Cardiac septum (tissue), 1 donor: Measurements from ENCODE around the gene ADCY4. TPM values are rescaled to one million over a fixed set of nuclear protein-coding genes. Genes with fewer than 3 reads are reported as not detected.

ENCODE experiments used
- DNase-seq: peaks from one replicate; pipeline ENCODE4 v3.0.0-alpha.2; 2020; ENCODE audit warnings: low spot score
- intact Hi-C: fragments of 100-400 bp; cut with DNase I; formaldehyde crosslinking; loops from one replicate; pipeline ENCODE4 v1.14.0; 2022
- total RNA-seq: library from RNA; stranded (reverse); fragmentation: NEBNext Ultra II Directional; extraction: Animal tissue kit (Norgen Biotek cat#: 25700); gene quantifications from one replicate; pipeline ENCODE4 v1.2.1, GENCODE V29; 2021
- donor health status: DM: no; HTN: no; CAD: no.

Gene ADCY4
- total RNA-seq, 1 donor from 2014 or later: 71.9 TPM

GRCh38 chr14:24323341-24323740, 11.5 kb downstream of the ADCY4 start:
- DNase-seq: no peak
- intact Hi-C loops: no loop called here

- intact Hi-C loops: no loop called here
- no peak for DNase-seq
Observed at GRCh38 chr14:24322672-24323071, 12.2 kb downstream of the ADCY4 start.

DNA sequence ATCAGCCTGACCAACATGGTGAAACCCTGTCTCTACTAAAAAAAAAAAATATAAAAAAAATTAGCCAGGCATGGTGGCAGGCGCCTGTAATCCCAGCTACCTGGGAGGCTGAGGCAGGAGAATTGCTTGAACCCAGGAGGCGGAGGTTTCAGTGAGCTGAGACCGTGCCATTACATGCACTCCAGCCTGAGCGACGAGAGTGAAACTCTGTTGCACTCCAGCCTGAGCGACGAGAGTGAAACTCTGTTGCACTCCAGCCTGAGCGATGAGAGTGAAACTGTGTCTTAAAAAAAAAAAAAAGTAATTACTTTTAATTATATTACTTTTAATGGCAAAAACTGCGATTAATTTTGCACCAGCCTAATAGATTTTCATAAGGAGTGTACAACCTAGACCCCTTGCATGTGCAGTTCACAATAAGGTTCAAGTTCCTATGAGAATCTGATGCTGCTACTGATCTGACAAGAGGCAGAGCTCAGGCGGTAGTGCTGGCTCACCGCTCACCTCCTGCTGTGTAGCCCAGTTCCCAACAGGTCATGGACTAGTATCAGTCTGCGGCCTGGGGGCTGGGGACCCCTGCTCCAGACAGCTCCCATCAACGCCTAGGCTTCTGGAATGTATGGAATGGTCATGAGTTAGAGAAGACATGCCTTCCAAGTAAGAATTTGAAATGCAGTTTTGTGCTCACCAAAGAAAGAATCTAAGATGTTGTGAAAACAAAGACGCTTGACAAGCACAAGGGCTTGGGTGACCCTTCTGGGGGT, 13.5 kb downstream of the ADCY4 start:
- intact Hi-C loops: no loop called here
- DNase-seq: no peak

GRCh38 chr14:24317141-24317928, 17.5 kb downstream of the ADCY4 start:
- intact Hi-C loops: no loop called here
- DNase-seq: no peak

DNA sequence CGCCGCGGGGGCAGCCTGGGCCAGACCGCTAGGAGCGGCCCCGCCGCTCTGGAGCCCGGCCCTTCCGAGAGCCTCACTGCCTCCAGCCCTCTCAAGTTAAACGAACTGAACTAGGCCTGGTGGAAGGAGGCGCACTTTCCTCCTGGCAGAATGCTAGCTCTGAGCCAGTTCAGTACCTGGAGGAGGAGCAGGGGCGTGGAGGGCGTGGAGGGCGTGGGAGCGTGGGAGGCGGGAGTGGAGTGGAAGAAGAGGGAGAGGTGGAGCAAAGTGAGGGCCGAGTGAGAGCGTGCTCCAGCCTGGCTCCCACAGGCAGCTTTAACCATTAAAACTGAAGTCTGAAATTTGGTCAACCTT, 18.3 kb downstream of the ADCY4 start:
- no peak for DNase-seq
- intact Hi-C loops: no loop called here

DNA sequence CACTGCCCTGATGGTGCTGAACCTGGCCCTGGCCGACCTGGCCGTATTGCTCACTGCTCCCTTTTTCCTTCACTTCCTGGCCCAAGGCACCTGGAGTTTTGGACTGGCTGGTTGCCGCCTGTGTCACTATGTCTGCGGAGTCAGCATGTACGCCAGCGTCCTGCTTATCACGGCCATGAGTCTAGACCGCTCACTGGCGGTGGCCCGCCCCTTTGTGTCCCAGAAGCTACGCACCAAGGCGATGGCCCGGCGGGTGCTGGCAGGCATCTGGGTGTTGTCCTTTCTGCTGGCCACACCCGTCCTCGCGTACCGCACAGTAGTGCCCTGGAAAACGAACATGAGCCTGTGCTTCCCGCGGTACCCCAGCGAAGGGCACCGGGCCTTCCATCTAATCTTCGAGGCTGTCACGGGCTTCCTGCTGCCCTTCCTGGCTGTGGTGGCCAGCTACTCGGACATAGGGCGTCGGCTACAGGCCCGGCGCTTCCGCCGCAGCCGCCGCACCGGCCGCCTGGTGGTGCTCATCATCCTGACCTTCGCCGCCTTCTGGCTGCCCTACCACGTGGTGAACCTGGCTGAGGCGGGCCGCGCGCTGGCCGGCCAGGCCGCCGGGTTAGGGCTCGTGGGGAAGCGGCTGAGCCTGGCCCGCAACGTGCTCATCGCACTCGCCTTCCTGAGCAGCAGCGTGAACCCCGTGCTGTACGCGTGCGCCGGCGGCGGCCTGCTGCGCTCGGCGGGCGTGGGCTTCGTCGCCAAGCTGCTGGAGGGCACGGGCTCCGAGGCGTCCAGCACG, 18.9 kb downstream of the ADCY4 start:
- no peak for DNase-seq
- intact Hi-C loops: no loop called here

- intact Hi-C loops: no loop called here
- DNase-seq: no peak
Observed at GRCh38 chr14:24315243-24315806, 19.5 kb downstream of the ADCY4 start.

GRCh38 chr14:24314377-24315193, 20.3 kb downstream of the ADCY4 start:
- no peak for DNase-seq

GRCh38 chr14:24313913-24314312, 21.0 kb downstream of the ADCY4 start:
- intact Hi-C loops: no loop called here

More at GRCh38 chr14:24314377-24315193, 20.3 kb downstream of the ADCY4 start:
- intact Hi-C loops: no loop called here

GRCh38 chr14:24312736-24313507, 21.9 kb downstream of the ADCY4 start:
- intact Hi-C loops: no loop called here

More at GRCh38 chr14:24313913-24314312, 21.0 kb downstream of the ADCY4 start:
- DNase-seq: no peak

GRCh38 chr14:24311837-24312615, 22.8 kb downstream of the ADCY4 start:
- intact Hi-C loops: no loop called here
- no peak for DNase-seq

More at GRCh38 chr14:24312736-24313507, 21.9 kb downstream of the ADCY4 start:
- peak; percentile 89 for DNase-seq

DNA sequence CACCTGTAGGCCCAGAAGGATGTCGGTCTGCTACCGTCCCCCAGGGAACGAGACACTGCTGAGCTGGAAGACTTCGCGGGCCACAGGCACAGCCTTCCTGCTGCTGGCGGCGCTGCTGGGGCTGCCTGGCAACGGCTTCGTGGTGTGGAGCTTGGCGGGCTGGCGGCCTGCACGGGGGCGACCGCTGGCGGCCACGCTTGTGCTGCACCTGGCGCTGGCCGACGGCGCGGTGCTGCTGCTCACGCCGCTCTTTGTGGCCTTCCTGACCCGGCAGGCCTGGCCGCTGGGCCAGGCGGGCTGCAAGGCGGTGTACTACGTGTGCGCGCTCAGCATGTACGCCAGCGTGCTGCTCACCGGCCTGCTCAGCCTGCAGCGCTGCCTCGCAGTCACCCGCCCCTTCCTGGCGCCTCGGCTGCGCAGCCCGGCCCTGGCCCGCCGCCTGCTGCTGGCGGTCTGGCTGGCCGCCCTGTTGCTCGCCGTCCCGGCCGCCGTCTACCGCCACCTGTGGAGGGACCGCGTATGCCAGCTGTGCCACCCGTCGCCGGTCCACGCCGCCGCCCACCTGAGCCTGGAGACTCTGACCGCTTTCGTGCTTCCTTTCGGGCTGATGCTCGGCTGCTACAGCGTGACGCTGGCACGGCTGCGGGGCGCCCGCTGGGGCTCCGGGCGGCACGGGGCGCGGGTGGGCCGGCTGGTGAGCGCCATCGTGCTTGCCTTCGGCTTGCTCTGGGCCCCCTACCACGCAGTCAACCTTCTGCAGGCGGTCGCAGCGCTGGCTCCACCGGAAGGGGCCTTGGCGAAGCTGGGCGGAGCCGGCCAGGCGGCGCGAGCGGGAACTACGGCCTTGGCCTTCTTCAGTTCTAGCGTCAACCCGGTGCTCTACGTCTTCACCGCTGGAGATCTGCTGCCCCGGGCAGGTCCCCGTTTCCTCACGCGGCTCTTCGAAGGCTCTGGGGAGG, 23.9 kb downstream of the ADCY4 start, which contains the start of gene LTB4R:
Gene LTB4R (plus strand): TSS at position 857 of the 959 bp plus-strand sequence. CDS start 4,150 bp downstream, outside the sequence.
- peak; percentile 92 for DNase-seq

GRCh38 chr14:24310265-24310645, 24.6 kb downstream of the ADCY4 start:
- intact Hi-C loops: no loop called here
- no peak for DNase-seq

More for the DNA sequence above, 23.9 kb downstream of the ADCY4 start, which contains the start of gene LTB4R:
- intact Hi-C loops: no loop called here

DNA sequence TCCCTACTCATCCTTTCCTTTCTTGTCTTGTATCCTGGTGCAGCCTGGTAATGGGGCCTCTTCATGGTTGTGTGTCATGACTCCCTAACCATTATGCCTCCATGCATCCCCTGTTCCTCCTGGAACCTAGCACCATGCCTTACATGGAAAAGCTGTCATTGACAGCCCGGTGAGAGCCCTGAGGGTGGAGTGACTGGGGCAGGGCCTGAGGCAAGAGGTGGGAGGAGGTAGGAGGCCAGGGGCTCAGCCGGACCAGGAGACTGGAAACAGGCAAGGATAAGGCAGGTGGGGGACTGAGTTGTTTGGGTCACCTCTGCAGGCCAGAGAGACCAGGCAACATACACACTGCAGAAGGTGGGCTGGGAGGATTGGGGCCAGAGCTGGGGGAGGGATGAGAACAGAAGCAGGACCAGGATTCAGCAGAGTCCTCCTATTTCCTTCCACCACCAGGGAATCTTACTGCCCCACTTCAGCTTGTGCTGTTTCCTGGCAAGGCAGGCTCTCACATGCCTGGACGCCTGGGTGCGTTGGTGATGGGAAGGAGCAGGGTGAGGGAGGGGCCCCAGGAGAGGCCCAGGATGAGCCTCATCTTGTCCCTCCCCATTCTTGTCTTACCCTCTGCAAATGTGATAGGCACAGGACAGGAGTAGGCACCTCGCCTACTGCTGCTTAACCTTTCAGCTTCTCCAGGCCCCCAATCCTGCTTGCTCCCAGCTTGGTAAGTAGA, 25.2 kb downstream of the ADCY4 start, which contains the start of gene LTB4R2:
Gene LTB4R2 (plus strand): TSS at position 603 of the 727 bp plus-strand sequence. CDS start 525 bp downstream, outside the sequence.
- no peak for DNase-seq

DNA sequence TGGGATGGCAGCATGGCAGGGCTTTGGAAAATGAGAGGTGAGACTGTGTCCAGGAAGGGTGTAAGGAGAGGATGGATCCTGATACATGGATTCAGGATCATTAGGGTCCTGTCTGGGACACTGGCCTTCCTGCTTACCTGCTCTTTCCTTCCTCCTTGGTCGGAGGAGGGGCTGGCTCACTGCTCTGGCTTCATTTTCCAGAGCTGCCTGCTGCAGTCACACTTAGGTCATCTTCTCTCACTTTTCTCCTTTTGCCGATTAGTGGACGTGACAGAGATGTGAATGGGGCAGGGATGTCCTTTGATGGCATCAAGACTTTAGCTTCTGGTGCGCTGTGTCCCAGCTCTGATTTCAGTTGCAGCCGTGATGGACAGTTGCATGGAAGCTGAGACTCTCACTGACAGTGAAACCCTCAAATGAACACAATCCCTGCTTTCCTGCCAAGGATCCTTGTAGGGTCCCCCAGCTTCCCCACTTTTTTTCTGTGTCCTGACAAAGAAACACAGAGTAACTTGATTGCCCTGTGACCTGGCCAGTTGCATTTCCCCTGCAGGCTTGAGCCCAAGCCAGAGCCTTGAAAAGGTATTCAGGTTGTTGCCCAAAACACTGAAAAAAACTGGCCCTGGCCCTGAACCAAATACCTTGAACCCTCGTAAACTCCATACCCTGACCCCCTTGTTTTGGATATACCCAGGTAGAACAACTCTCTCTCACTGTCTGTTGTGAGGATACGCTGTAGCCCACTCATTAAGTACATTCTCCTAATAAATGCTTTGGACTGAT, 26.3 kb downstream of the ADCY4 start:
- intact Hi-C loops: no loop called here
- DNase-seq: no peak

More for the DNA sequence above, 25.2 kb downstream of the ADCY4 start, which contains the start of gene LTB4R2:
- intact Hi-C loops: no loop called here
